Measurements from ENCODE around the gene ANKRD28. TPM values are rescaled to one million over a fixed set of nuclear protein-coding genes. Genes with fewer than 3 reads are reported as not detected.

ANKRD28 gene
- total RNA-seq, 1 experiment from 2014 or later = 47.5 TPM

DNA sequence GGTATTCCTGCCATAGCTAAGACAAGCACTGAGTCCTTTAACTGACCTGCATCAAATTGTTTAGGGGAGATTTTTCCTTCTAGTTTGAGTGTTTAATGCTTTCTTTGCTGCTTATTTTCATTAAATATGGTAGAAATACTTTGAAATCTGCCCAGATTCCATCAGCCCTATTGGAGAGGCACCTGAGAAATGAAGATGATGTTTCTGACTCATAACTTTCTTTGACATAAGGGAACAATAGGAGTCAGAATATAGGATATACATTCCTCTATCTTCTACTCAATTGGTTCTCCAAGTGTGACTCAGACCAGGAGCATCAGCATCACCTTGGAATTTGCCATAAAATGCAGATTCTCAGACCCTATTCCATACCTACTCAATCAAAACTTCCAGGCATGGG is 168.8 kb downstream of the ANKRD28 start (continued):
- TF ChIP-seq, protein P1, sequence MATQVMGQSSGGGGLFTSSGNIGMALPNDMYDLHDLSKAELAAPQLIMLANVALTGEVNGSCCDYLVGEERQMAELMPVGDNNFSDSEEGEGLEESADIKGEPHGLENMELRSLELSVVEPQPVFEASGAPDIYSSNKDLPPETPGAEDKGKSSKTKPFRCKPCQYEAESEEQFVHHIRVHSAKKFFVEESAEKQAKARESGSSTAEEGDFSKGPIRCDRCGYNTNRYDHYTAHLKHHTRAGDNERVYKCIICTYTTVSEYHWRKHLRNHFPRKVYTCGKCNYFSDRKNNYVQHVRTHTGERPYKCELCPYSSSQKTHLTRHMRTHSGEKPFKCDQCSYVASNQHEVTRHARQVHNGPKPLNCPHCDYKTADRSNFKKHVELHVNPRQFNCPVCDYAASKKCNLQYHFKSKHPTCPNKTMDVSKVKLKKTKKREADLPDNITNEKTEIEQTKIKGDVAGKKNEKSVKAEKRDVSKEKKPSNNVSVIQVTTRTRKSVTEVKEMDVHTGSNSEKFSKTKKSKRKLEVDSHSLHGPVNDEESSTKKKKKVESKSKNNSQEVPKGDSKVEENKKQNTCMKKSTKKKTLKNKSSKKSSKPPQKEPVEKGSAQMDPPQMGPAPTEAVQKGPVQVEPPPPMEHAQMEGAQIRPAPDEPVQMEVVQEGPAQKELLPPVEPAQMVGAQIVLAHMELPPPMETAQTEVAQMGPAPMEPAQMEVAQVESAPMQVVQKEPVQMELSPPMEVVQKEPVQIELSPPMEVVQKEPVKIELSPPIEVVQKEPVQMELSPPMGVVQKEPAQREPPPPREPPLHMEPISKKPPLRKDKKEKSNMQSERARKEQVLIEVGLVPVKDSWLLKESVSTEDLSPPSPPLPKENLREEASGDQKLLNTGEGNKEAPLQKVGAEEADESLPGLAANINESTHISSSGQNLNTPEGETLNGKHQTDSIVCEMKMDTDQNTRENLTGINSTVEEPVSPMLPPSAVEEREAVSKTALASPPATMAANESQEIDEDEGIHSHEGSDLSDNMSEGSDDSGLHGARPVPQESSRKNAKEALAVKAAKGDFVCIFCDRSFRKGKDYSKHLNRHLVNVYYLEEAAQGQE (IDR thresholded peaks at IDR 0.05; ENCODE audit: low read depth) = no peak
- TF ChIP-seq ZFX (IDR thresholded peaks at IDR 0.05) = no peak
- TF ChIP-seq CBX3 (IDR thresholded peaks at IDR 0.05; ENCODE audit: low read depth) = no peak
- TF ChIP-seq EGR1 (IDR thresholded peaks at IDR 0.05; ENCODE audit: low read depth) = no peak
- no peak for TF ChIP-seq POLR2A (IDR thresholded peaks at IDR 0.05; ENCODE audit: borderline replicate concordance, extremely low read depth, insufficient read depth, insufficient read length)
- no peak for TF ChIP-seq YY1 (IDR thresholded peaks at IDR 0.05; ENCODE audit: extremely low read depth, insufficient replicate concordance, low read depth, low read length)
- TF ChIP-seq, protein P2, sequence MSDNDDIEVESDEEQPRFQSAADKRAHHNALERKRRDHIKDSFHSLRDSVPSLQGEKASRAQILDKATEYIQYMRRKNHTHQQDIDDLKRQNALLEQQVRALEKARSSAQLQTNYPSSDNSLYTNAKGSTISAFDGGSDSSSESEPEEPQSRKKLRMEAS (IDR thresholded peaks at IDR 0.05) = no peak

DNA sequence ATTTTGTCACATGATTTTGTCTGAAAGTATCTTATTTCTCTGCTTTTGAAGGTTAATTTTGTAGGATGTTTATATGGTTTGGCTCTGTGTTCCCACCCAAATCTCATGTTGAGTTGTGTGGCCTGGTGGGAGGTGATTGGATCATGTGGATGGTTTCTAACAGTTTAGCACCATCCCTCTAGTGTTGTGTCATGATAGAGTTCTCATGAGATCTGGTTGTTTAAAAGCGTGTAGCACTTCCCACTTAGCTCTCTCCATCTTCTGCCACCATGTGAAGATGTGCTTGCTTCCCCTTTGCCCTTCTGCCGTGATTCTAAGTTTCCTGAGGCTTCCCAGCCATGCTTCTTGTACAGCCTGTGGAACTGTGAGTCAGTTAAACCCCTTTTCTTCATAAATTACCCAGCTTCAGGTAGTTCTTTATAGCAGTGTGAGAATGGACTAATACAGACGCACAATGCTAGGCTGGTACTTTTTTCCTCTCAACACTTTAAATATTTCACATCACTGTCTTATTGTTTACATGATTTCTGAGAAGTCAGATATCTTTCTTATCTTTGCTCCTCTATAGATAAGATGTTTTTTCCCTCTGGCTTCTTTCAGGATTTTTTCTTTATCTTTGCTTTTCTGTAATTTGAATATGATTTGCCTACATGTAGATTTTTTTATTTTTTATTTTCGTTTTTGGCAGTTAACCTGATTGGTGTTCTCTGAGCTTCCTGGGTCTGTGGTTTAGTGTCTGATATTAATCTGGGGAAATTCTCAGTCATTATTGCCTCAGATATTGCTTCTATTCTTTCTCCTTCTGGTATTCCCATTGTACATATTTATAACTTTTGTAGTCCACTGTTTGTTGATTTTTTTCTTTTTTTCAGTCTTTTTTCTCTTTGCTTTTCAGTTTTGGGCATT is 174.0 kb downstream of the ANKRD28 start:
- no TSS peak for BruUV-seq (replicated peaks)
- intact Hi-C loops (cut with micrococcal nuclease) = no loop called here
- Histone ChIP-seq H3K27ac (ENCODE audit: low read depth, low read length) (no peak overlapping the region), H4K20me1 (ENCODE audit: insufficient read depth) (no peaks in the 10 kb centered on the region), H3K36me3 (ENCODE audit: control insufficient read depth in 1 of 2, insufficient read depth in 2 of 2, low read length in 2 of 2) (no peaks in the 10 kb centered on the region), H3K4me1 (ENCODE audit: control insufficient read depth in 1 of 2, insufficient read depth in 2 of 2, low read length in 2 of 2) (no peaks in the 10 kb centered on the region), H3K9me2 (ENCODE audit: insufficient read depth) (0 out of 2 replicates have a peak, but pooled peaks cover 2% of the 10 kb centered on the region), H2AFZ (ENCODE audit: low read depth, low read length, poor library complexity, severe bottlenecking) (no peak overlapping the region), H3K9ac (ENCODE audit: low read length) (no peak overlapping the region), H3K79me2 (ENCODE audit: insufficient read depth, low read length) (no peaks in the 10 kb centered on the region), H3K4me2 (ENCODE audit: low read length) (no peak overlapping the region), H3K27me3 (ENCODE audit: insufficient read depth, low read length) (no peaks in the 10 kb centered on the region), H3K9me3 (ENCODE audit: control insufficient read depth in 1 of 2, insufficient read depth in 1 of 2, low read depth in 1 of 2, low read length in 2 of 2) (0 out of 4 replicates have a peak, but pooled peaks cover 0 to 3% of the 10 kb centered on the region in 2 experiments), H3K4me3 (replicated peaks in 1 of 2; ENCODE audit: low read depth in 1 of 2, low read length in 2 of 2) (no peak overlapping the region)
- ChIA-PET POLR2A (no interaction called here), CTCF (no interaction called here), RAD21 (ENCODE audit: low non-redundant PET in 1 of 2, low total read pairs in 2 of 2, uncharacterized antibody in 2 of 2, unreplicated experiment in 2 of 2) (no interaction called here)
- ATAC-seq (no peak), DNase-seq (ENCODE audit: low read depth, low spot score) (no peak)
- TF ChIP-seq ZNF274 (IDR thresholded peaks at IDR 0.05; ENCODE audit: low read depth, low read length) = no peak
- no peak for TF ChIP-seq JUND (IDR thresholded peaks at IDR 0.05)
